Measurements from ENCODE around the gene MYLIP.
"Not testable (repeated sequence)": the region's sequence is repeated elsewhere in the genome, so short reads cannot be mapped to it uniquely, and the experiment has no call there.

MYLIP gene

DNA sequence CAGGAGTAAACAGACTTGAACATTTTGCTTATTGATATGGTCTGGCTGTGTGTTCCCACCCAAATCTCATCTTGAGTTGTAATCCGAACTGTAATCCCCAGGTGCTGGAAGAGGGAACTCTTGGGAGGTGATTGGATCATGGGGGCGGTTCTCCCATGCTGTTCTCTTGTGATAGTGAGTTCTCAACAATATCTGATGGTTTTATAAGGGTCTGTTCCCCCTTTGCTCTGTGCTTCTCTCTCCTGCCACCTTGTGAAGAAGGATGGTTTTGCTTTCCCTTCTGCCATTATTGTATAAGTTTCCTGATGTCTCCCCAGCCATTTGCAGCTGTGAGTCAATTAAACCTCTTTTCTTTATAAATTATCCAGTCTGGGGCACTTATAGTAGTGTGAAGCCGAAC lies 40.0 kb downstream of the MYLIP start:
- peak; percentile 44; the same call in 1 of the 2 replicates for TF ChIP-seq CTCF (IDR thresholded peaks at IDR 0.05; ENCODE audit: low read depth, low read length)
- H3K4me3 ChIP-seq (ENCODE audit: low read depth, low read length), result no peak overlapping the region

- no peak for TF ChIP-seq CTCF (IDR thresholded peaks at IDR 0.05; ENCODE audit: low read depth, low read length)
- no peak overlapping the region for H3K4me3 ChIP-seq (ENCODE audit: low read depth, low read length)
Measured at GRCh38 chr6:16171400-16171799, 42.5 kb downstream of the MYLIP start.

DNA sequence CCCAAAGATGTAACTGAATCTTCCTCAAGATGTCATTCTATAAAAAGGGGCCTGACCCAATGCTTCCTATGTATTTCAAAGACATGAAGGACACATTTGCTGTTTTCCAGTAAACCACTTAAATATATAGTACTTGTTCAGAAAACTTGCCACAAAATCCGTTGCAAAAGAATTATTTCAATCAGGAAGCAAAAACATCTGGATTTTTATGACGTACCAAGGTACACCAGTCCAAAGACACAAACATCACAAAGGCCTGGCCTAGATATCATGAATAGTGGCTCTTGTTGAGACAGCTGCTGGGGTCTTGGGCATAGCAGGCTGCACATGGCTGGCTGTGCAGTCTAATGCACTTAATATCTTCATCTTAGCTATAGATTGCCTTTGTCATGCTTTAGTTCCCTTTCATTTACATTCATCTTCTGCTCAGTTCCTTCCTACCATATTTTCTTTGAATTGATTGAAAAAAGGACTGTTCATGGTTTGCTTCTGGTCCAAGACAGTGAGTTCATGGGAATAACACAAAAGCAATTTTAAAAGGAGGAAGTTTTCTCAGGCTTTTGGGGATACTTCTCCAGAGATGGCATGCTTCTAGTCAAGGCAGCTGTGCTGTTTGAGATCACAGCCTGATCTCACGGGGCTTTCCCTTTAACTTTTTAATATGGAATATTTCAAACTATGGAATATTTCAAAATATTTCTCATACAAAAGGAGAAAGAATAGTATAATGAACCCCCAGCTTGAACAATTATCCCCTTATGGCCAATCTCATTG lies 44.5 kb downstream of the MYLIP start:
- H3K4me3 ChIP-seq (ENCODE audit: low read depth, low read length), result no peak overlapping the region
- no peak for TF ChIP-seq CTCF (IDR thresholded peaks at IDR 0.05; ENCODE audit: low read depth, low read length)

DNA sequence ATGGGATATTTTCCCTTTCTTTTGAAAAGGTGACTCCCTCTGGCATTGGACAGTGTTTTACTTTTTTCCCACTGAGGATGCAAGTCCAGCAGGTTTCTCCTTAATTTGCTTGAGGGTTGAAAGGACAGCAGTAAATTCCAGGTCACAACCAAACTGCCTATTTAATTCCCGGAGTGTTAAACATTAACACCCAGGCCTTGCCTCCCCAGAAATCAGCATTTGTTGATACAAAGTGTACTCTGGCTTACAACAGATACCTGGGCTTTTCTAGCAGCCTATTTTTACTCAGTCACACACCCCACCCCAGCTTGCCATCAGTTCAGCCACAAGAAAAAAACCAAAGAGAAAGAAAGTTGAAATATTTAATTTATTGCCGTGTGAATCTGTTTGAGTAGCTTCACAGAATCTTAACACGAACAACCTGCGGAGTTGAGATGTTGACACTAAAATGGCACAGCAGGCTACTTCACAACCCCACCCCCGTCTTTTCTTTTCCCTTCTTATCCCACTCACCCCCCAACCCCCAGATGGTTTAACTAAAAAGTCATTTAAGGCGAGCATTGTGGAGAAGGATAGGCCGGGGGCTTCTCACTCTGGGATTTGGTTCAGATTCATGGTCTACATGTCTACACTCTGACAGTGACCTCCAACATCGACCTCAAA lies 45.7 kb downstream of the MYLIP start:
- no peak for TF ChIP-seq CTCF (IDR thresholded peaks at IDR 0.05; ENCODE audit: low read depth, low read length)
- H3K4me3 ChIP-seq (ENCODE audit: low read depth, low read length), result no peak overlapping the region

DNA sequence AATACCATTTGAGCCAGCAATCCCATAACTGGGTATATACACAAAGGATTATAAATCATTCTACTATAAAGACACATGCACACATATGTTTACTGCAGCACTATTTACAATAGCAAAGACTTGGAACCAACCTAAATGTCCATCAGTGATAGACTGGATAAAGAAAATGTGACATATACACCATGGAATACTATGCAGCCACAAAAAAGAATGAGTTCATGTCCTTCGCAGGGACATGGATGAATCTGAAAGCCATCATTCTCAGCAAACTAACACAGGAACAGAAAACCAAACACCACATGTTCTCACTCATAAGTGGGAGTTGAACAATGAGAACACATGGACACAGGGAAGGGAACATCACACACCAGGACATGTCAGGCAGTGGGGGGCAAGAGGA lies 47.7 kb downstream of the MYLIP start:
- H3K4me3 ChIP-seq (ENCODE audit: low read depth, low read length), result not testable (repeated sequence)

GRCh38 chr6:16177881-16178280 lies 49.0 kb downstream of the MYLIP start:
- no peak for TF ChIP-seq CTCF (IDR thresholded peaks at IDR 0.05; ENCODE audit: low read depth, low read length)
- no peak overlapping the region for H3K4me3 ChIP-seq (ENCODE audit: low read depth, low read length)

- no peak for TF ChIP-seq CTCF (IDR thresholded peaks at IDR 0.05; ENCODE audit: low read depth, low read length)
- no peak overlapping the region for H3K4me3 ChIP-seq (ENCODE audit: low read depth, low read length)
Measured at GRCh38 chr6:16178351-16178750, 49.5 kb downstream of the MYLIP start.

Data from WI38 (cell line).